IMR-90 (cell line): ENCODE data around the gene NPFF. TPM values are rescaled to one million over a fixed set of nuclear protein-coding genes. Genes with fewer than 3 reads are reported as not detected.

Experiments used
- ATAC-seq: fragments of 200-7000 bp; cut with Tn5 transposase; 2 replicates; pipeline ENCODE4 v1.9.1; 2020; ENCODE audit warnings: low read depth, mild to moderate bottlenecking, moderate library complexity
- BruUV-seq: library from RNA; stranded (reverse); fragments of 400-500 nt; replicated peaks from 2 replicates; lab custom pipeline; 2021; lab: Mats Ljungman, UMichigan
- CTCF ChIA-PET: fragments of 300-600 bp; formaldehyde crosslinking; extraction: SDS; loops from one replicate; lab custom pipeline; 2021; ENCODE audit warnings: antibody characterized with exemption; lab: Yijun Ruan, JAX
- POLR2A ChIA-PET: fragments of 300-600 bp; sonication (Branson Sonifier 250); formaldehyde crosslinking; loops from one replicate; lab custom pipeline; 2022; ENCODE audit warnings: antibody characterized with exemption; ENCODE audit not compliant: unreplicated experiment; lab: Charles Lee
- DNase-seq: peaks from one replicate; pipeline ENCODE4 v3.0.0; 2013
- H2AFZ ChIP-seq: replicated peaks from 2 replicates; pipeline ENCODE3; 2013; ENCODE audit warnings: low read length, mild to moderate bottlenecking; ENCODE audit not compliant: poor library complexity
- H2AK5ac ChIP-seq: 2 replicates; pipeline ENCODE4 v1.6.1; 2013; ENCODE audit warnings: low read depth, low read length, inconsistent platforms
- H2AK9ac ChIP-seq: replicated peaks from 2 replicates; pipeline ENCODE3; 2013; ENCODE audit warnings: mild to moderate bottlenecking, low read depth, low read length, moderate library complexity; ENCODE audit not compliant: poor library complexity
- H2BK120ac ChIP-seq: 2 replicates; pipeline ENCODE4 v1.6.1; 2013; ENCODE audit warnings: low read depth, low read length, inconsistent platforms
- H2BK15ac ChIP-seq: 3 replicates; pipeline ENCODE4 v1.6.1; 2013; ENCODE audit warnings: low read depth, low read length, inconsistent platforms
- H2BK20ac ChIP-seq: 2 replicates; pipeline ENCODE4 v1.6.1; 2013; ENCODE audit warnings: low read depth, mild to moderate bottlenecking, inconsistent platforms, low read length, moderate library complexity
- H2BK5ac ChIP-seq: 2 replicates; pipeline ENCODE4 v1.6.1; 2013; ENCODE audit warnings: mild to moderate bottlenecking, low read depth, low read length, inconsistent platforms; ENCODE audit not compliant: poor library complexity, severe bottlenecking
- H3K14ac ChIP-seq: replicated peaks from 2 replicates; pipeline ENCODE4 v1.6.1; 2013; ENCODE audit warnings: low read depth, low read length, inconsistent platforms
- H3K18ac ChIP-seq: 2 replicates; pipeline ENCODE4 v1.6.1; 2013; ENCODE audit warnings: low read depth, low read length, control low read depth
- H3K23ac ChIP-seq: 2 replicates; pipeline ENCODE4 v1.6.1; 2013; ENCODE audit warnings: low read depth, low read length, inconsistent platforms
- H3K27ac ChIP-seq: 2 replicates; pipeline ENCODE4 v1.5.1; 2013; ENCODE audit warnings: mild to moderate bottlenecking, control low read depth, low read length; ENCODE audit not compliant: insufficient read depth
- H3K27me3 ChIP-seq: 2 replicates; pipeline ENCODE4 v1.6.1; 2013; ENCODE audit warnings: low read length; ENCODE audit not compliant: control insufficient read depth, insufficient read depth
- H3K36me3 ChIP-seq: 2 replicates; pipeline ENCODE4 v1.6.1; 2013; ENCODE audit warnings: low read length, mixed read lengths; ENCODE audit not compliant: control insufficient read depth, insufficient read depth
- H3K4ac ChIP-seq: 2 replicates; pipeline ENCODE4 v1.6.1; 2013; ENCODE audit warnings: low read depth, low read length, inconsistent platforms
- H3K4me1 ChIP-seq: 2 replicates; pipeline ENCODE4 v1.6.1; 2013; ENCODE audit warnings: low read length, mixed read lengths; ENCODE audit not compliant: control insufficient read depth, insufficient read depth
- H3K4me2 ChIP-seq: 2 replicates; pipeline ENCODE4 v1.6.1; 2013; ENCODE audit warnings: low read depth, mild to moderate bottlenecking, control low read depth, low read length, moderate library complexity
- H3K4me3 ChIP-seq: 2 replicates; pipeline ENCODE4 v1.5.1; 2013; ENCODE audit warnings: low read depth, mild to moderate bottlenecking, control low read depth, low read length, moderate library complexity; ENCODE audit not compliant: insufficient read depth
- H3K56ac ChIP-seq: 2 replicates; pipeline ENCODE4 v1.6.1; 2013; ENCODE audit warnings: low read length, inconsistent platforms; ENCODE audit not compliant: insufficient read depth; ENCODE audit errors: extremely low read depth
- H3K79me1 ChIP-seq, 2 experiments: 2 replicates each; pipeline ENCODE4 v1.6.1; 2013; ENCODE audit warnings: low read length in 2 of 2, inconsistent platforms in 1 of 2, low read depth in 1 of 2
- H3K9ac ChIP-seq: 2 replicates; pipeline ENCODE4 v1.6.1; 2013; ENCODE audit warnings: low read depth, low read length, control low read depth
- H3K9me1 ChIP-seq: 2 replicates; pipeline ENCODE4 v1.6.1; 2013; ENCODE audit warnings: low read length, inconsistent platforms; ENCODE audit not compliant: insufficient read depth
- H3K9me3 ChIP-seq: 2 replicates; pipeline ENCODE4 v1.6.1; 2013; ENCODE audit warnings: low read length; ENCODE audit not compliant: control insufficient read depth, insufficient read depth
- H4K20me1 ChIP-seq: 2 replicates; pipeline ENCODE4 v1.6.1; 2013; ENCODE audit warnings: low read length, inconsistent platforms; ENCODE audit not compliant: insufficient read depth
- H4K5ac ChIP-seq: 2 replicates; pipeline ENCODE4 v1.6.1; 2013; ENCODE audit warnings: mild to moderate bottlenecking, low read depth, low read length, control low read depth
- H4K8ac ChIP-seq, 2 experiments: 2 replicates each; pipeline ENCODE4 v1.6.1; 2013; ENCODE audit warnings: low read depth in 2 of 2, low read length in 2 of 2, control low read depth in 1 of 2, inconsistent platforms in 1 of 2
- H4K91ac ChIP-seq: 2 replicates; pipeline ENCODE4 v1.6.1; 2013; ENCODE audit warnings: low read depth, low read length, inconsistent platforms; ENCODE audit not compliant: insufficient read depth
- BHLHE40 ChIP-seq: fragments of 150-350 bp; IDR thresholded peaks from 2 replicates; pipeline ENCODE4 v1.6.1; 2016; ENCODE audit warnings: mild to moderate bottlenecking, low read depth, low read length
- CEBPB ChIP-seq: IDR thresholded peaks from 2 replicates; pipeline ENCODE4 v1.6.1; 2012; ENCODE audit warnings: low read depth, low read length, improper control_type of control experiment
- WGBS, 2 experiments: methylation state at CpG; one replicate each; pipeline versions ENCODE4 v1.1.5 to v1.1.7; 2013; ENCODE audit warnings: missing lambda C conversion rate in 2 of 2; ENCODE audit not compliant: insufficient read length in 1 of 2; ENCODE audit errors: extremely low coverage in 2 of 2; 5-methylcytosine and 5-hydroxymethylcytosine counted together
- dilution Hi-C: fragments of 300-500 bp; cut with HindIII; formaldehyde crosslinking; loops from one replicate; pipeline ENCODE4 v1.14.3; 2018; ENCODE audit warnings: low sequenced_read_pairs; ENCODE audit not compliant: unreplicated experiment
- in situ Hi-C: fragments of 300-500 bp; cut with MboI; formaldehyde crosslinking; loops from 3 replicates; pipeline ENCODE4 v1.14.3; 2019; ENCODE audit warnings: low sequenced_read_pairs, inconsistent platforms, mixed read lengths
- intact Hi-C: fragments of 100-400 bp; cut with micrococcal nuclease; formaldehyde crosslinking; loops from 2 replicates; pipeline ENCODE4 v1.10.0; 2022
- polyA plus RNA-seq, 3 experiments: library from polyadenylated mRNA; depleted of rRNA; stranded (reverse); fragments of >200 nt; gene quantifications; 2 replicates each; pipeline ENCODE4 v1.2.3, GENCODE V29; 2012; ENCODE audit warnings: low replicate concordance in 1 of 3
- total RNA-seq: library from RNA; depleted of rRNA; stranded (reverse); fragments of >200 nt; gene quantifications from 2 replicates; pipeline ENCODE4 v1.2.3, GENCODE V29; 2012

The NPFF gene
- total and polyA plus RNA-seq, 2 of the 4 experiments (the other 2 are of a cell fraction): not detected

DNA sequence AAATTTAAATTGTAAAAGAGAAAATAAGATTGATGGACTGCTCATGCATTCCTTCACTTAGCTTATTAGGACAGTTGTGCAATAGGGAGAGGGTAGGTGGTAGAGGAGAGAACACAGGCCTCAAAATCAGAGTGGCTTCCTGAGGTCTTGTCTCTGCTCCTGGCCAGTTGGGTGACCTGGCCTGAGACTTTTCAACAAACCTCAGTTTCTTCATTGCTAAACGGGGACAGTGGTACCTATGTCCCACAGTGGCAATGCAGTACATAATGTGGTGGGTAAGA lies 10.6 kb downstream of the NPFF start:
- CTCF ChIA-PET: no interaction called here
- H3K4me3 ChIP-seq: no peak overlapping the region
- DNase-seq (no peak), ATAC-seq (no peak)
- H3K9me3 ChIP-seq: no peaks in the 10 kb centered on the region
- no TSS peak for BruUV-seq
- peak overlapping the region; percentile 53; the same call in 1 of the 2 replicates for H3K27ac ChIP-seq
- peak overlapping the region; percentile 13 for H2BK5ac ChIP-seq
- peaks cover 25 to 79% of the 10 kb centered on the region in 2 experiments; a peak in 3 of 4 replicates for H3K79me1 ChIP-seq
- H2AK5ac ChIP-seq: peak overlapping the region; percentile 48; the same call in 1 of the 2 replicates
- dilution Hi-C loops (no loop called here), in situ Hi-C loops (no loop called here), intact Hi-C loops (no loop called here)
- no peak overlapping the region for H3K18ac ChIP-seq
- H4K8ac ChIP-seq: peak overlapping the region; percentile 29 to 62
- no peak overlapping the region for H2AFZ ChIP-seq
- H2BK20ac ChIP-seq: no peak overlapping the region
- H3K9me1 ChIP-seq: peaks cover 49% of the 10 kb centered on the region
- peak overlapping the region; percentile 22; the same call in 1 of the 2 replicates for H3K9ac ChIP-seq
- H4K91ac ChIP-seq: no peak overlapping the region
- peak overlapping the region; percentile 39; the same call in 1 of the 2 replicates for H4K5ac ChIP-seq
- WGBS, 2 experiments: no CpG with 5 or more reads among the region's 1 CpG
- H3K4ac ChIP-seq: peak overlapping the region; percentile 38; the same call in 1 of the 2 replicates
- H4K20me1 ChIP-seq: peaks cover 3% of the 10 kb centered on the region
- H3K36me3 ChIP-seq: peaks cover 4% of the 10 kb centered on the region; the same call in 1 of the 2 replicates
- H3K4me1 ChIP-seq: peaks cover 27% of the 10 kb centered on the region
- peak overlapping the region; percentile 56 for H3K4me2 ChIP-seq
- H3K14ac ChIP-seq: peak overlapping the region; percentile 29
- H3K56ac ChIP-seq: peak overlapping the region; percentile 32; the same call in 1 of the 2 replicates
- peak overlapping the region; percentile 13 for H2AK9ac ChIP-seq
- POLR2A ChIA-PET: no interaction called here
- H2BK120ac ChIP-seq: no peak overlapping the region
- no peak for TF ChIP-seq BHLHE40
- TF ChIP-seq CEBPB: peak; percentile 83
- peak overlapping the region; percentile 31; the same call in 1 of the 2 replicates for H3K23ac ChIP-seq
- H3K27me3 ChIP-seq: no peaks in the 10 kb centered on the region
- H2BK15ac ChIP-seq: no peak overlapping the region
